GM19239 (cell line): ENCODE measurements around the gene CISH.

Experiments used
- DNase-seq: peaks from one replicate; pipeline ENCODE4 v3.0.0; 2011; ENCODE audit warnings: low spot score; ENCODE audit not compliant: insufficient read length
- FAIRE-seq: peaks from 2 replicates; lab custom pipeline; 2011; peaks lifted over from hg19 to GRCh38; lab: Jason Lieb, UNC

CISH gene

GRCh38 chr3:50600841-50601591 is 10.6 kb downstream of the CISH start:
- FAIRE-seq (peak; percentile 52), DNase-seq (peak; percentile 59)

GRCh38 chr3:50600141-50600753 is 11.3 kb downstream of the CISH start:
- DNase-seq (no peak), FAIRE-seq (peak; percentile 42)

- FAIRE-seq (no peak), DNase-seq (no peak)
Measured at GRCh38 chr3:50599716-50600118, 11.9 kb downstream of the CISH start.

- DNase-seq (no peak), FAIRE-seq (no peak)
Measured at GRCh38 chr3:50599115-50599715, 12.4 kb downstream of the CISH start.

- FAIRE-seq = no peak
- DNase-seq = no peak
Measured at GRCh38 chr3:50594253-50594785, 17.3 kb downstream of the CISH start.

- no peak for FAIRE-seq
- DNase-seq = no peak
Measured at GRCh38 chr3:50592568-50592967, 19.0 kb downstream of the CISH start.

- FAIRE-seq = no peak
- no peak for DNase-seq
Measured at GRCh38 chr3:50591196-50591741, 20.3 kb downstream of the CISH start.

GRCh38 chr3:50588759-50589433 is 22.7 kb downstream of the CISH start:
- DNase-seq (no peak), FAIRE-seq (peak; percentile 23)

GRCh38 chr3:50587806-50588758 is 23.5 kb downstream of the CISH start:
- DNase-seq (no peak), FAIRE-seq (peak; percentile 83)

GRCh38 chr3:50587373-50587772 is 24.2 kb downstream of the CISH start:
- no peak for FAIRE-seq

GRCh38 chr3:50586763-50587070 is 24.9 kb downstream of the CISH start:
- DNase-seq (no peak), FAIRE-seq (no peak)

More at GRCh38 chr3:50587373-50587772, 24.2 kb downstream of the CISH start:
- DNase-seq = no peak

- FAIRE-seq (no peak), DNase-seq (no peak)
Measured at GRCh38 chr3:50585919-50586762, 25.4 kb downstream of the CISH start.

- FAIRE-seq = no peak
- no peak for DNase-seq
Measured at GRCh38 chr3:50584391-50584790, 27.2 kb downstream of the CISH start.

- no peak for FAIRE-seq
- DNase-seq = no peak
Measured at GRCh38 chr3:50583897-50584296, 27.7 kb downstream of the CISH start.

GRCh38 chr3:50582083-50582482 is 29.5 kb downstream of the CISH start:
- FAIRE-seq (no peak), DNase-seq (no peak)

GRCh38 chr3:50581459-50581842 is 30.1 kb downstream of the CISH start:
- FAIRE-seq = no peak
- no peak for DNase-seq

- no peak for DNase-seq
- no peak for FAIRE-seq
Measured at GRCh38 chr3:50580683-50581458, 30.7 kb downstream of the CISH start.

GRCh38 chr3:50577348-50577747 is 34.2 kb downstream of the CISH start:
- no peak for FAIRE-seq
- DNase-seq = no peak
